GM23338 (cell line): ENCODE data around the gene PLD6.

Experiments
- CTCF ChIP-seq, 2 experiments: fragments of 200-600 bp in 1 of 2; sonication (generic) in 1 of 2; conservative IDR thresholded peaks; 2 replicates each; pipeline versions ENCODE4 v1.5.1 to v1.6.1; 2016 to 2017; ENCODE audit warnings: antibody characterized with exemption in 2 of 2, low read depth in 2 of 2, mild to moderate bottlenecking in 2 of 2, moderate library complexity in 1 of 2
- EZH2 ChIP-seq: fragments of 200-600 bp; sonication (generic); IDR thresholded peaks from one replicate; pipeline ENCODE4 v1.8.0; 2017; ENCODE audit warnings: antibody characterized with exemption, mild to moderate bottlenecking, low read depth; ENCODE audit not compliant: unreplicated experiment
- NANOG ChIP-seq: IDR thresholded peaks from 2 replicates; pipeline ENCODE4 v1.6.1; 2016; ENCODE audit warnings: antibody characterized with exemption, borderline replicate concordance
- POLR2AphosphoS5 ChIP-seq: IDR thresholded peaks from 2 replicates; pipeline ENCODE4 v1.6.1; 2016; ENCODE audit warnings: antibody characterized with exemption, low read depth
- ZNF114 ChIP-seq: fragments of 250-450 bp; sonication (Bioruptor Pico); IDR thresholded peaks from 2 replicates; pipeline ENCODE4 v1.5.0; 2020; ENCODE audit warnings: mild to moderate bottlenecking, moderate library complexity

- TF ChIP-seq EZH2 (no peak), CTCF (conservative IDR thresholded peaks at IDR 0.05; ENCODE audit: low read depth in 2 of 2) (no peak), POLR2AphosphoS5 (no peak), NANOG (no peak), ZNF114 (CRISPR knock-in tag) (no peak)
Measured at GRCh38 chr17:17223736-17224135, 17.6 kb upstream of the PLD6 start.
